Activated CD4-positive, alpha-beta memory T cell treated with anti-CD3 and anti-CD28 coated beads, Interleukin-2, amount 10 ng/mL, durations not matched to agents 7 days and 5 days (primary cell): Measurements from ENCODE around the gene PRKAR1A. TPM values are rescaled to one million over a fixed set of nuclear protein-coding genes. Genes with fewer than 3 reads are reported as not detected.
"Not testable (repeated sequence)": the region's sequence is repeated elsewhere in the genome, so short reads cannot be mapped to it uniquely, and the experiment has no call there.

Source experiments
- CTCF ChIA-PET: fragments of 350-600 bp; sonication (Branson Sonifier 250); formaldehyde crosslinking; loops from one replicate; lab custom pipeline; 2021; ENCODE audit warnings: antibody characterized with exemption, inconsistent platforms; lab: Charles Lee
- POLR2A ChIA-PET: fragments of 350-600 bp; sonication (Branson Sonifier 250); formaldehyde crosslinking; loops from one replicate; lab custom pipeline; 2021; ENCODE audit warnings: antibody characterized with exemption; lab: Charles Lee
- DNase-seq: peaks from one replicate; pipeline ENCODE4 v3.0.0-alpha.2; 2020
- H3K27ac Mint-ChIP-seq: one replicate; pipeline ENCODE4 v1.8.0; 2021; ENCODE audit warnings: mild to moderate bottlenecking, mixed read lengths
- H3K27me3 Mint-ChIP-seq: one replicate; pipeline ENCODE4 v1.8.0; 2021; ENCODE audit warnings: mixed read lengths
- H3K36me3 Mint-ChIP-seq: one replicate; pipeline ENCODE4 v1.8.0; 2021; ENCODE audit warnings: low read depth, mixed read lengths
- H3K4me1 Mint-ChIP-seq: one replicate; pipeline ENCODE4 v1.8.0; 2021; ENCODE audit warnings: mixed read lengths
- H3K4me3 Mint-ChIP-seq: one replicate; pipeline ENCODE4 v1.8.0; 2021; ENCODE audit warnings: mild to moderate bottlenecking, mixed read lengths
- H3K9me3 Mint-ChIP-seq: one replicate; pipeline ENCODE4 v1.8.0; 2021; ENCODE audit warnings: mixed read lengths
- total RNA-seq, 2 experiments: library from RNA; stranded (reverse); gene quantifications; one replicate each; pipeline ENCODE4 v1.2.3, GENCODE V29; 2021

Gene PRKAR1A
- total RNA-seq = 100 to 1,000 TPM; 281 to 287 TPM

DNA sequence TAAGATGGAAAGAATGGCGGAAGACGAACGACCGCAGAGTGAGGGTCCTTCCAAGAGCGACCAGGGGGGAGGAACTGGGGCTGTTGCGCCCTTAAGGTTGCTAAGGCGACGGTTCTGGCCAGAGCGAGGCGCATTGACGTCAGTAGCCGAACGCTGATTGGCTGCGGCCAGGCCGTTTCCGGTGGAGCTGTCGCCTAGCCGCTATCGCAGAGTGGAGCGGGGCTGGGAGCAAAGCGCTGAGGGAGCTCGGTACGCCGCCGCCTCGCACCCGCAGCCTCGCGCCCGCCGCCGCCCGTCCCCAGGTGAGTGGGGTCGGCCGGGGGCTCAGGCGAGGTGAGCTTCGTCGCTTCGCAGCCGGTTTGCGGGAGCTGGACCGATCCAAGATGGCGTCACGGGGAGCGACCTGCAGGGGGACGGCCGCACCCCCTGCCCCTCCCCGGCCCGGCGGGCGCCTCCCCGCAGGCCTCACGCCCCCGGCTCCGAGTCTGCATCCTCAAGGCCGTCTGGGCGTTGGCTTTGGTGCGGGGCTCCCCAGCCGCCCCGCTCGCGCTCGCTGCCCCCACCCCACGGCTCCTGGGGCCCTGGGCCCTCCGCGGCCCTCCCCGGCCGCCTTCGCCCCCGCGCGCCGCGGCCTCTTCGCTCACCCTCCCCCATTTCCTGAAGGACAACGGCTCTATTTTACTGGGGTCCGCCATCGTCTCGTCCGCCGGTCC lies at the start of gene PRKAR1A:
Gene PRKAR1A (plus strand): TSS at position 184 of the 713 bp plus-strand sequence. CDS start 2,970 bp downstream, outside the sequence.
- Mint-ChIP-seq H3K36me3 (peaks cover 36% of the 10 kb centered on the region), H3K4me1 (peaks cover 63% of the 10 kb centered on the region)
- peak; percentile 94 for DNase-seq

DNA sequence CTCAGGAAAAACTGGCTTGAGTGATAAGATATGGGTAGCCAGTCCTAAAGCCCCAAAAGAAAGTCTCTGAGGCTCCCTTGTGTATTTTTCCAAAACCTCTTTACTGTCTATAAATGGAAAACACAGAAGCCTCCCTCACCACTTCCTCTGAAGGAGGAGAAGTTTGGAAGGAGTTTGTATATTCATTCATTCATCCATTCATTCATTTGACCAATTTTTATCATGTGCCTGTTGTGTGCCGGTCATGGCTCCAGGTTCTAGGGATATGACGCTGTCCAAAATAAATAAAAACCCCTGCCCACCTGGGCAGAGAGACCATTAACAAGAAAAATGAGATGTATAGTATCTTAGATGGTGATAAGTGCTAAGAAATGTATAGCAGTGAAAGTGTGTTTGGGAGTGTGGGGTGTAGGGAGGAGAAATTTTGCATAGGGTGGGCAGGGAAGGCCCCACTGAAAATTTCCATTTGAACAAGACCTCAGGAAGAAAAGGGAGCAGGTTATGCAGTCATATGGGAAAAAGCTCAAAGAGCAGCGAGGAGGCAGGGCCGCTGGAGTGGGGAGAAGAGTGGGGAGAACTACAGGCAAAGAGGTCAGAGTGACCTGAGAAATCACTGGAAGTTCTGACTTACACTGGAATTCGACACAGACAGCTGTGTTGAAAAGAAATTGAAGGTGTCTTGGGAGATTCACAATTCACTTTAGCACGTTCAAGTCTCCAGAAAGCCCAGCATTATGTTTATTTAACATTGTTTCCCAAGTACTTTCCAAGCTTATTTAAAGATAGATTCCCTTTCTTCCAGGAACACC lies 48.8 kb upstream of the PRKAR1A start:
- Mint-ChIP-seq H3K27ac (peak overlapping the region; percentile 98), H3K4me3 (no peak overlapping the region), H3K36me3 (no peaks in the 10 kb centered on the region), H3K9me3 (no peaks in the 10 kb centered on the region), H3K27me3 (peaks cover 12% of the 10 kb centered on the region), H3K4me1 (peaks cover 57% of the 10 kb centered on the region)
- ChIA-PET POLR2A (interaction anchor here (0.9 to 12.1 kb wide), 5 partner anchors 23 to 282 kb away, joined by 3 to 255 read pairs (median 3); partner anchors contain the start of genes AMZ2, ARSG and SLC16A6), CTCF (interaction anchor here (0.6 to 18.0 kb wide), 17 partner anchors 24 to 427 kb away, joined by 3 to 206 read pairs (median 4); no protein-coding TSS in a partner anchor)
- no peak for DNase-seq

More for the DNA sequence above, at the start of gene PRKAR1A:
- Mint-ChIP-seq H3K27ac (peak within 1 kb of the TSS; percentile 98), H3K27me3 (no peaks in the 10 kb centered on the region), H3K9me3 (no peaks in the 10 kb centered on the region), H3K4me3 (peak within 1 kb of the TSS; percentile 98)
- ChIA-PET CTCF (interaction anchor here (0.7 to 1.9 kb wide), 9 partner anchors 15 to 340 kb away, joined by 3 to 6 read pairs (median 3); partner anchors contain the start of gene WIPI1), POLR2A (interaction anchor here (0.6 to 3.8 kb wide), 13 partner anchors 10 to 652 kb away, joined by 3 to 26 read pairs (median 3); partner anchors contain the start of genes KPNA2 and WIPI1)

DNA sequence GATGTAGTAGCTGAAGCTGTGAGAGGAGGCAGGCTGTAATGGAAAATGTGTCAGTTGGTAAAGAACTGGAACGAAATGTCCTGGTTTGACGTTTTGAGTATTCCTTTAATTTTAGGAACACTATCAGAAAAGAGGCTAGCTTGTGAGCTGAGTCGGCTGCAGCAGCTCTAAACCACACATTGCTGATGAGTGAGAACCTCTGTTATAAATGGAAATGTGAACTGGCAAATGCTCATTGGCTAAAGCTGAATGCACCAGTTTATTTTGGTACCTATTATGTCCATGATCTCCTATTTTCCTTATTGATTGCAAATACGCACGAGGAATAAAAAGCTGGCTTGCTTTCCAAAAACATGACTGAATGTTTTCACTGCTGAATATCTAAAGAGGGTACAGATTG lies 43.9 kb upstream of the PRKAR1A start:
- H3K4me3 Mint-ChIP-seq = no peak overlapping the region
- peaks cover 11% of the 10 kb centered on the region for H3K4me1 Mint-ChIP-seq
- H3K9me3 Mint-ChIP-seq = no peaks in the 10 kb centered on the region
- H3K27me3 Mint-ChIP-seq = peaks cover 29% of the 10 kb centered on the region
- no peak for DNase-seq
- ChIA-PET CTCF (interaction anchor here (0.8 to 18.0 kb wide), 9 partner anchors 12 to 411 kb away, joined by 3 to 206 read pairs (median 14); partner anchors contain the start of gene WIPI1), POLR2A (interaction anchor here (1.0 kb wide), 1 partner anchor 269 kb away, joined by 3 read pairs; no protein-coding TSS in a partner anchor)
- no peaks in the 10 kb centered on the region for H3K36me3 Mint-ChIP-seq
- no peak overlapping the region for H3K27ac Mint-ChIP-seq

DNA sequence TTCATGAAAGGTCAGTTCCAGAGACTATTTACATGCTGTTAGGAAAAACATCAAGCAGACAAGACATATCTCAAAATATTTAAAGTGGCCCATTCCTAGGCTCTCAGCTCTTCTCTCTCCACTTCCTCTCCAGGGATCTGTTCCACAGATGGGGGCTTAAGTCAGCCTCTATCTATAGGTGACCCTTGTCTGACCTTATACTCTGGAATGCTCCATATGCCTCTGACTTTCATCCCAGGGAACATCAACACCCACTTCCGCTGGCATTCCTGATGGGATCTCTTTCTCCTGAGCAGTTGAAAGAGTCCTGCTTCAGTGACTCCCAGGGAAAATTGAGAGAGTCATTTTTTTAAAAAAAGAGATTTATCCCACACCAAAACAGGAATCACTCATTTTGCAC lies 43.4 kb upstream of the PRKAR1A start:
- ChIA-PET CTCF (interaction anchor here (0.8 to 18.0 kb wide), 5 partner anchors 12 to 412 kb away, joined by 4 to 206 read pairs (median 23); no protein-coding TSS in a partner anchor), POLR2A (no interaction called here)
- no peaks in the 10 kb centered on the region for H3K36me3 Mint-ChIP-seq
- no peak for DNase-seq
- peaks cover 9% of the 10 kb centered on the region for H3K4me1 Mint-ChIP-seq
- peaks cover 29% of the 10 kb centered on the region for H3K27me3 Mint-ChIP-seq
- no peaks in the 10 kb centered on the region for H3K9me3 Mint-ChIP-seq
- no peak overlapping the region for H3K4me3 Mint-ChIP-seq
- no peak overlapping the region for H3K27ac Mint-ChIP-seq

DNA sequence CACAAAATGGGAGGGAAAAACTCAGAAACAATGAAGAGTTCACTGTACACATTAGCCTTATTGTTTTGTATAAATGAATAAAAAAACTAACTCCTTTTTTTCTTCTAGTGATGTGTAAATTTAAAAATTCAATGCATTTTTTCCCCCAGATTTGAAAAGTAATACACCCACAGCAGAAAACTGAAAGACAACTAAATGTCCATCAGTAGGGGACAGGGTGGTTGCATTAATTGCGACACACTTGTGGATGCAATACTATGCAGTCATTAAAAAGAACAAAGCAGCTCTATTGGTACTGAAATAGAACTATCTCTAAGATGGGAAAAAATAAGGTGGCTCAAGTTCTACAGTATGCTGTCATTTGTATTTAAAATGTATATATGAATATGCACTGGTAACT lies 41.3 kb upstream of the PRKAR1A start:
- H3K36me3 Mint-ChIP-seq = no peaks in the 10 kb centered on the region
- CTCF ChIA-PET = no interaction called here
- H3K9me3 Mint-ChIP-seq = no peaks in the 10 kb centered on the region
- peaks cover 2% of the 10 kb centered on the region for H3K4me1 Mint-ChIP-seq
- no peak overlapping the region for H3K27ac Mint-ChIP-seq
- peaks cover 35% of the 10 kb centered on the region for H3K27me3 Mint-ChIP-seq
- POLR2A ChIA-PET = interaction anchor here (0.7 kb wide), 1 partner anchor 41 kb away, joined by 3 read pairs; the partner anchor contains the start of gene PRKAR1A
- DNase-seq = no peak
- H3K4me3 Mint-ChIP-seq = no peak overlapping the region

DNA sequence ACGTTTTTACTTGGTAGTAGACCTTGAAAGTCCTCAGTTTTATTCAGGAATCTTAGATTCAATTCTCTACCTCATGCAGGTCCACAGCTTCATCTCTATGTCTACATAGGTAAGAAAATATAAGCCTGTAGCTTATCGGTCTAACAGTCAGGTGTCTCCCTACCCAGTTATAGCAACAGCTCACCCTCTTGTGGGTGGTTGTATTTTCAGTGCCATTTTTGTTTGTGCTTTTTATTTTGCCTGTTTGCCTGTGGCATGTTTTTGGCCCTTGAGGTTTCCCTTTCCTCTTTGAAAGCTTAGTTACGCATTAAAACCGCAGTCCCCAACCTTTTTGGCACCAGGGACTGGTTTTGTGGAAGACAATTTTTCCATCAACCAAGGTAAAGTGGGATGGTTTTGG lies 31.3 kb upstream of the PRKAR1A start:
- CTCF ChIA-PET = interaction anchor here (0.8 to 3.6 kb wide), 5 partner anchors 11 to 309 kb away, joined by 3 to 23 read pairs (median 3); partner anchors contain the start of gene PRKAR1A
- H3K27ac Mint-ChIP-seq = no peak overlapping the region

DNA sequence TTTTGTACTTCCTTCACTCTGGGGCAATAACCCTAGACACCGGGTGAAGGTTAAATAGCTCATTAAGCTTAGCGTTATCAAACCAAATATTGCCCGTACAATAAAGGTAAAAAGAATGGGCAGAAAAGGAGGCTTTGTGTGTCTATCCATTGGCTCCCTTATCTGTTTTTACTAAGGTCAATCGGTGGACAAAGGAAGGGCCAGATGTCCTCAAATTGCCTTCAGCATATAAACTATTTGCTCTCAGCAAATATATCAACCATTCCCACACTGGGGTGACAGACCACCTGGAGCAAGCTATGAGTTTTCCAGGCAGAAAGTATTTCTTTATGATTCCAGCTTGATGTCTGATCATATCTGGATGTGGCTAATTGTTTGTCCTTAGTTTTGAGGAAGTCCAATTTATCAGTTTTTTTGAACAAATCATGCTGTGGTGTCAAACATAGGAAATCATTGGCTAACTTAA lies 29.6 kb upstream of the PRKAR1A start:
- Mint-ChIP-seq H3K27ac (no peak overlapping the region), H3K4me1 (peaks cover 18% of the 10 kb centered on the region), H3K36me3 (peaks cover 7% of the 10 kb centered on the region), H3K4me3 (no peak overlapping the region), H3K27me3 (peaks cover 47% of the 10 kb centered on the region), H3K9me3 (peaks cover 8% of the 10 kb centered on the region)
- DNase-seq = no peak
- POLR2A ChIA-PET = no interaction called here
- CTCF ChIA-PET = interaction anchor here (0.6 to 3.6 kb wide), 5 partner anchors 9 to 208 kb away, joined by 3 to 23 read pairs (median 3); no protein-coding TSS in a partner anchor

More for the DNA sequence above, 31.3 kb upstream of the PRKAR1A start:
- no peak overlapping the region for H3K4me3 Mint-ChIP-seq
- DNase-seq = no peak
- peaks cover 48% of the 10 kb centered on the region for H3K27me3 Mint-ChIP-seq
- POLR2A ChIA-PET = interaction anchor here (0.8 kb wide), 1 partner anchor 32 kb away, joined by 3 read pairs; the partner anchor contains the start of gene PRKAR1A
- peaks cover 7% of the 10 kb centered on the region for H3K36me3 Mint-ChIP-seq
- H3K9me3 Mint-ChIP-seq = peaks cover 8% of the 10 kb centered on the region
- H3K4me1 Mint-ChIP-seq = peaks cover 6% of the 10 kb centered on the region

DNA sequence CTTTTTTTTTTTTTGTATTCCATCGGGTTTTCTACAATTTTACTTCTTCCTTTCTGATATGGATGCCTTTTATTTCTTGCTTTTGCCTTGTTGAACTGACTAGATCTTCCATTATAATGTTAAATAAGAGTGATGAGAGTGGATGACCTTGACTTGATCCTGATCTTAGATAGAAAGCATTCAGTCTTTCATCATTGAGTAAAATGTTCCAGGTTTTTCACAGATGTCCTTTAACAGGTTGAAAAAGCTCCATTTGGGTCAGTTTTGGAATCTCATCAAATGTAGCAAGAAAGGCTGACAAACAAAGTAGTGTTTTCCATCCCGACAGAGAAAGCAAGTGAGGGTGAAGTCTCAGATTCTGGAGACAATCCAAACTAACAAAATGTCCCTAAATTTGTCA lies 27.8 kb upstream of the PRKAR1A start:
- H3K27me3 Mint-ChIP-seq = peaks cover 44% of the 10 kb centered on the region
- H3K27ac Mint-ChIP-seq = no peak overlapping the region
- DNase-seq = no peak
- peaks cover 28% of the 10 kb centered on the region for H3K4me1 Mint-ChIP-seq
- POLR2A ChIA-PET = no interaction called here
- peaks cover 4% of the 10 kb centered on the region for H3K36me3 Mint-ChIP-seq
- no peak overlapping the region for H3K4me3 Mint-ChIP-seq
- peaks cover 3% of the 10 kb centered on the region for H3K9me3 Mint-ChIP-seq
- CTCF ChIA-PET = no interaction called here

DNA sequence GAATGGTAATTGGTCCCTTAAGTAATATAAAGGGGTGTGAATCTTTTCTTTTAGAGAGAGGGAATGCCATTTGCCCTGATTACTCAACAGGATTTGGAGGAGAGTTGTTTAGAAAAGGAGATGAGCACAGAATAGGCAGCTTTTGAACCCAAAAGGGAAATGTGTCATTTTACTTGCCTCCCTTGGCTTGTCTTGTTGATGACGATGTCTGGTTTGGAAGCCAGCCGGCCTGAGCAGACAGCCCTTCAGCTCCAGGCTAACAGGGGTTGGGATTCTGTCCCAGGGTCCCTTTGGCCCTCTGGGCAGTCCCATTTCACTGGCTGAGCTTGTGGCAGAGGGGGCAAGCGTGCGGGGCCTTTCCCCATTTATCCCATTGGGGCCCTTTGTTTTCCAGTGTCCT lies 22.3 kb upstream of the PRKAR1A start:
- H3K27ac Mint-ChIP-seq = no peak overlapping the region
- H3K9me3 Mint-ChIP-seq = peaks cover 4% of the 10 kb centered on the region
- no peak for DNase-seq
- no peak overlapping the region for H3K4me3 Mint-ChIP-seq
- CTCF ChIA-PET = interaction anchor here (2.5 kb wide), 1 partner anchor 13 kb away, joined by 7 read pairs; no protein-coding TSS in a partner anchor
- H3K27me3 Mint-ChIP-seq = peaks cover 27% of the 10 kb centered on the region
- POLR2A ChIA-PET = no interaction called here
- no peaks in the 10 kb centered on the region for H3K36me3 Mint-ChIP-seq
- peaks cover 26% of the 10 kb centered on the region for H3K4me1 Mint-ChIP-seq

DNA sequence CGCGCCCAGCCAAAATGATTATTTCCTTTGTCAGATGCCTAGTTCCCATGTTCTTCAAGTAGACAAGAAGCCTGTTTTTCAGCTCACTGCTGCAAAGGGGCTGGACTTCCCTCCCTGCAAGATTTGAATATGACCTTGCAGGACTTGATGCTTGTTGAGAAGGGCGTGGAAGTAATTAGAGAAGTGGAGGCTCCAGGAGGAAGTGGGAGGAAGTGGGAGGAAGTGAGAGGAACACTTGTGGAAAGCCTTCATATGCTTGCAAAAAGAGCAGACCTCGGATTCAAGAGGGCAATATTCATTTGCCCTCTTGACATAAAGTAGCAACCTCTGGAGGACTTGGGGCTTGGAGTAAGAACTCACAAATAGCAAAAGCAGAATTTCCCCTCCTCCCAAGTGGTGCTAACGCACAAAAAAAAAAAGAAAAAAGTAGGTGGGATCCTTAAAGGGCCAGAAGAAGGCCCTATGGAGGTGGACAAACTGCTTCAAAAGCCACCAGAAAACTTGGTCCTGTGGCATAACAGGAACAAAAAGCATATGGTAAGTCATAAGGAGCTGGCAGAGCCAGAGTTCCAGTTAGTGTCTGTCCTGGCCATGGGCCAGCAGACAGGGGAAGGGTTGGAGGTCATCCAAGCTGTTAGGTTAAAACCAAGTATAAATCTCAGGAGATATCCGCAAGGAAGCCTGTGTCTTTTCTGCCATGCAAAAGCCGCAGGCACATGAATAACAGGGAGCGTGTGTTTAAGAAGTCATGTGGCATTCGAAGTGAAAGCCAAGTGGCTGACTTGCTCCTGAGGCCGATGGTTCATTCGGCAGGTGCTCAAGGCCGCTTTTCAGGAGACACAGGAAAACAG lies 20.6 kb upstream of the PRKAR1A start:
- Mint-ChIP-seq H3K27me3 (peaks cover 11% of the 10 kb centered on the region), H3K4me3 (no peak overlapping the region), H3K9me3 (peaks cover 6% of the 10 kb centered on the region), H3K4me1 (peaks cover 23% of the 10 kb centered on the region), H3K27ac (no peak overlapping the region), H3K36me3 (no peaks in the 10 kb centered on the region)
- POLR2A ChIA-PET = no interaction called here
- DNase-seq = no peak
- CTCF ChIA-PET = interaction anchor here (0.7 to 1.2 kb wide), 2 partner anchors 9 to 174 kb away, joined by 3 to 4 read pairs; no protein-coding TSS in a partner anchor

DNA sequence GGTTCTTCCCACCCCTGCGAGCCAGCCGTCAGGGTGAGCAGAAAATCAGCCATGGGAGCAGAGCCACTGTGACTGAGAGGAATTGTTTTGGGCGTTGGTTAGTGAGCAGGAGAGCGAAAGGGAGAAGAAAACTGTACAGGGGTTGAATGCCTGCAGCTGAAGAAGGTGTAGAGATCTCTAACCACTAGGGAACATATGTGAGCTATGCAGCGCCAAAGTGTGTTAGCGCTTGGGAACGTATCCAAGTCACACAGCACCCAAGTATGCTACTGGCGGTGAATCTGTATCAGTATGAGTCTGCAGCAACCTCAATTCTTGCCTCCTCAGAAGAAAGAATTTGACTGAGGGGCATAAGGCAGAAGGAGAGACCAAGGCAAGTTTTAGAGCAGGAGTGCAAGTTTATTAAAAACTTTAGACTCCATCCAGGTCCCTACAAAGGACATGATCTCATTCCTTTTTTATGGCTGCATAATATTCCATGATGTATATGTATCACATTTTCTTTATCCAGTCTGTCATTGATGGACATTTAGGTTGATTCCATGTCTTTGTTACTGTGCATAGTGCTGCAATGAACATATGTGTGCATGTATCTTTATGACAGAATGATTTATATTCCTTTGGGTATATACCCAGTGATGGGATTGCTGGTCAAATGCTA lies 19.7 kb upstream of the PRKAR1A start:
- H3K9me3 Mint-ChIP-seq, H3K27ac Mint-ChIP-seq, DNase-seq, H3K36me3 Mint-ChIP-seq, H3K4me3 Mint-ChIP-seq, CTCF ChIA-PET, POLR2A ChIA-PET: not testable (repeated sequence)
- peaks cover 20% of the 10 kb centered on the region for H3K4me1 Mint-ChIP-seq
- H3K27me3 Mint-ChIP-seq = peaks cover 10% of the 10 kb centered on the region
